Measurements from ENCODE around the gene CHST14. TPM values are rescaled to one million over a fixed set of nuclear protein-coding genes. Genes with fewer than 3 reads are reported as not detected.
A peak's percentile ranks its signal among the peaks of the same experiment; 100 is the strongest.

The CHST14 gene
- total and polyA plus RNA-seq, 3 donors from 2014 or later, result 5.4 to 16.7 (median 13.0) TPM

DNA sequence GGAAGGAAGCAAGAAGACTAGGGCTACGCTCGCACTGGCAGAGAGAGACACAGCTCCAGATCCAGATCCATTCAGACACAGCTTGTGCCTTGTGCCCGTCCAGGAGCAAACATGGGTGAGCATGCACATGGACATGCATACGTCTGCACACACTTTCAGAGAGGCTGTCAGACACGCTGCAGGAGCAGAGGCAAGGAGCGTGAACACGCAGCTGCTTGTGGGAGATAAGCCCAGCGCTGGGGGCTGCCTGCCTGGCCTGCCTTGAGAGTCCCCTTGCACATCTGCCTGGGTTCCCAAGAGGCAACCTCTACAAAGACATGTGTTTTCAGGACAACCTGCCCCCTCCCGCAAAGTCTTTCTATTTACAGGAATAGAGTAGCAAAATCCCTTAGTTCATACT, 43.6 kb upstream of the CHST14 start:
- Histone ChIP-seq H3K36me3 (ENCODE audit: low read depth, missing control alignments) (no peaks in the 10 kb centered on the region), H3K4me1 (no peaks in the 10 kb centered on the region), H3K9me3 (no peaks in the 10 kb centered on the region), H3K27me3 (no peaks in the 10 kb centered on the region), H3K27ac (no peak overlapping the region), H3K4me3 (no peak overlapping the region)
- TF ChIP-seq POLR2A (IDR thresholded peaks at IDR 0.05), result no peak
- TF ChIP-seq, protein P1, sequence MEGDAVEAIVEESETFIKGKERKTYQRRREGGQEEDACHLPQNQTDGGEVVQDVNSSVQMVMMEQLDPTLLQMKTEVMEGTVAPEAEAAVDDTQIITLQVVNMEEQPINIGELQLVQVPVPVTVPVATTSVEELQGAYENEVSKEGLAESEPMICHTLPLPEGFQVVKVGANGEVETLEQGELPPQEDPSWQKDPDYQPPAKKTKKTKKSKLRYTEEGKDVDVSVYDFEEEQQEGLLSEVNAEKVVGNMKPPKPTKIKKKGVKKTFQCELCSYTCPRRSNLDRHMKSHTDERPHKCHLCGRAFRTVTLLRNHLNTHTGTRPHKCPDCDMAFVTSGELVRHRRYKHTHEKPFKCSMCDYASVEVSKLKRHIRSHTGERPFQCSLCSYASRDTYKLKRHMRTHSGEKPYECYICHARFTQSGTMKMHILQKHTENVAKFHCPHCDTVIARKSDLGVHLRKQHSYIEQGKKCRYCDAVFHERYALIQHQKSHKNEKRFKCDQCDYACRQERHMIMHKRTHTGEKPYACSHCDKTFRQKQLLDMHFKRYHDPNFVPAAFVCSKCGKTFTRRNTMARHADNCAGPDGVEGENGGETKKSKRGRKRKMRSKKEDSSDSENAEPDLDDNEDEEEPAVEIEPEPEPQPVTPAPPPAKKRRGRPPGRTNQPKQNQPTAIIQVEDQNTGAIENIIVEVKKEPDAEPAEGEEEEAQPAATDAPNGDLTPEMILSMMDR (IDR thresholded peaks at IDR 0.05), result no peak
- no peak for DNase-seq
- WGBS, 2 donors, result 79 to 96% methylated on average over 9 of the region's 9 CpGs
- intact Hi-C loops (cut with DNase I; ENCODE audit: low total_unique reads), result loop anchor here (10.0 kb wide), 1 partner anchor 142 kb away; the partner anchor contains the start of gene ANKRD63

- DNase-seq, result no peak
- Histone ChIP-seq H3K36me3 (ENCODE audit: low read depth, missing control alignments) (no peaks in the 10 kb centered on the region), H3K27ac (no peak overlapping the region), H3K9me3 (no peaks in the 10 kb centered on the region), H3K4me3 (no peak overlapping the region), H3K27me3 (no peaks in the 10 kb centered on the region), H3K4me1 (no peaks in the 10 kb centered on the region)
- TF ChIP-seq, protein P1 (IDR thresholded peaks at IDR 0.05), result no peak
- TF ChIP-seq POLR2A (IDR thresholded peaks at IDR 0.05), result no peak
- intact Hi-C loops (cut with DNase I; ENCODE audit: low total_unique reads), result loop anchor here (10.0 kb wide), 1 partner anchor 143 kb away; the partner anchor contains the start of gene ANKRD63
- 92 to 98% methylated on average over 4 of the region's 4 CpGs for WGBS, 2 donors
These were observed 42.6 kb upstream of the CHST14 start for GRCh38 chr15:40428185-40428584.

DNA sequence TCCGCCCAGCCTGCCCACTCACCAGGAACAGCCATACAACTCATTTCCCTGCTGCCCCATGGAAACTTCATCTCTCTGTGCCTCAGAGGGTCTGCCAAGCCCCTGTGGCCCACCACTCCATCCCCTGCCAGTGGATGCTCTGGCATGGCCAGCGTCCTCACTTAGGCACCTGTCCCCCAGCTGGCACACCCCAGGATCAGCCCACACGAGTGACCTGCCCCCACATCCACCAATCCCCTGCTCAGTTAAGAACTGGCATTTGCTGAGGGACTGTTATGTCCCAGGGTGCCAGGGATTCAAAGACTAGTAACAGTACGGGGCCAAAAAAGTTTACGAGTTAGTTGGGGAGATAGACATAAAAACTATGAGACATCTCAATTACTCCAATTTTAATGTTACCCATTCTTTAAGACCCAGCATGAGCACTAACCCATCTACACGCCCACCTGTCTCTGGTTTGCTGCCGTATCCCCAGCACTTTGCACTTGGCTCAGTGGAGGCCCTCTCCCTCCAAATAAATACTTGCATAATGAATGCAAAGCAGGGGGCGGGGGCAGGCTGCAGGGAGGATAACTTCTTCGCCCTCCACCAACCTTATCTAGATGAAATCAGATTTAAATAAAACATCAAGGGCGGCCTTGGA, 41.6 kb upstream of the CHST14 start:
- Histone ChIP-seq H3K27me3 (no peaks in the 10 kb centered on the region), H3K4me1 (no peaks in the 10 kb centered on the region), H3K27ac (no peak overlapping the region), H3K4me3 (no peak overlapping the region), H3K36me3 (ENCODE audit: low read depth, missing control alignments) (no peaks in the 10 kb centered on the region), H3K9me3 (no peaks in the 10 kb centered on the region)
- DNase-seq, result no peak
- TF ChIP-seq, protein P1 (IDR thresholded peaks at IDR 0.05), result no peak
- TF ChIP-seq POLR2A (IDR thresholded peaks at IDR 0.05), result no peak
- intact Hi-C loops (cut with DNase I; ENCODE audit: low total_unique reads), result loop anchor here (10.0 kb wide), 1 partner anchor 144 kb away; the partner anchor contains the start of gene ANKRD63
- 79 to 88% methylated on average over 10 of the region's 10 CpGs for WGBS, 2 donors

- WGBS, 2 donors, result 62 to 80% methylated on average over 10 of the region's 10 CpGs
- no peak overlapping the region for H3K27ac ChIP-seq
These were observed 40.4 kb upstream of the CHST14 start for GRCh38 chr15:40430271-40430805.

More at GRCh38 chr15:40430271-40430805, 40.4 kb upstream of the CHST14 start:
- DNase-seq, result peak; percentile 64
- intact Hi-C loops (cut with DNase I; ENCODE audit: low total_unique reads), result no loop called here
- Histone ChIP-seq H3K4me3 (no peak overlapping the region), H3K9me3 (no peaks in the 10 kb centered on the region), H3K36me3 (ENCODE audit: low read depth, missing control alignments) (no peaks in the 10 kb centered on the region), H3K4me1 (no peaks in the 10 kb centered on the region), H3K27me3 (no peaks in the 10 kb centered on the region)
- TF ChIP-seq, protein P1 (IDR thresholded peaks at IDR 0.05), result no peak
- TF ChIP-seq POLR2A (IDR thresholded peaks at IDR 0.05), result no peak
